Measurements from ENCODE around the gene RADX. TPM values are rescaled to one million over a fixed set of nuclear protein-coding genes. Genes with fewer than 3 reads are reported as not detected.

The RADX gene, protein sequence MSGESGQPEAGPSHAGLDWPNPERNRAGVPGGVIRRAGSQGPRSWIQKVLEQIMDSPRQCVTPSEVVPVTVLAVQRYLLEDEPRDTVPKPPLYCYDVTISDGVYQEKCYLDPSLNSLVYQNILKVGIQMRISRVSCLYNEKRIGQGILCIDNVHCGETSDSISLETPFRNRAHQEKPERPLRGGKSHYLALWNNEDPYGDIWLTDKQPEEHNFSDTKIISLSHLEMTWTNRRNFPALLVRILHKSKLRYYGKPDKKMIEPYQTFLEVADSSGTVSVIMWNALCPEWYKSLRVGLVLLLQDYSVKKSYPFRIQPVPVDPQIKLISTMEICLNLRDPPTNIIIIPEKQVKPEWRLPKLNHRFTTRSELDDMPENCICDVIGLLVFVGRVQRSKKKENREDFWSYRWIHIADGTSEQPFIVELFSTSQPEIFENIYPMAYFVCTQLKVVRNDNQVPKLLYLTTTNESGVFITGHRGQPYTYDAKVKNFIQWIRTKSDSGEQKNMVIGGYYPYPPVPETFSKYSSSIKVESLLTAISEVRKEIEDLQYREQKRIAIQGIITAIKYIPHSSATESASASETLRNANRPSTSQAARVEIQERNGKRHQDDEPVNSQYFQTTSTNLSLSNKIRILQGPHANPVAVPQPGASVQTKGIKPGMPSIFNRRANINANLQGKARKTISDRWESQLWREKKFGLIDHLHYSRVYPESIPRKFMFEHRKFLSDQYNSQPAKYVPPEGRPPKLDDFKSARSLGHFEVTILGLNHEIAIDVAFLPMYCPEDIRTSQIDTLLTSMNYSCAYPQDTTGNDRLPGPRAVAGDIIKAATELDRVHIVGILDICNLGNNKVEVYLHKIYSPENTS
- 10 to 100 TPM in 1 of 2 donors, 1 to 10 TPM in 1; 9.6 to 15.3 TPM for total RNA-seq

DNA sequence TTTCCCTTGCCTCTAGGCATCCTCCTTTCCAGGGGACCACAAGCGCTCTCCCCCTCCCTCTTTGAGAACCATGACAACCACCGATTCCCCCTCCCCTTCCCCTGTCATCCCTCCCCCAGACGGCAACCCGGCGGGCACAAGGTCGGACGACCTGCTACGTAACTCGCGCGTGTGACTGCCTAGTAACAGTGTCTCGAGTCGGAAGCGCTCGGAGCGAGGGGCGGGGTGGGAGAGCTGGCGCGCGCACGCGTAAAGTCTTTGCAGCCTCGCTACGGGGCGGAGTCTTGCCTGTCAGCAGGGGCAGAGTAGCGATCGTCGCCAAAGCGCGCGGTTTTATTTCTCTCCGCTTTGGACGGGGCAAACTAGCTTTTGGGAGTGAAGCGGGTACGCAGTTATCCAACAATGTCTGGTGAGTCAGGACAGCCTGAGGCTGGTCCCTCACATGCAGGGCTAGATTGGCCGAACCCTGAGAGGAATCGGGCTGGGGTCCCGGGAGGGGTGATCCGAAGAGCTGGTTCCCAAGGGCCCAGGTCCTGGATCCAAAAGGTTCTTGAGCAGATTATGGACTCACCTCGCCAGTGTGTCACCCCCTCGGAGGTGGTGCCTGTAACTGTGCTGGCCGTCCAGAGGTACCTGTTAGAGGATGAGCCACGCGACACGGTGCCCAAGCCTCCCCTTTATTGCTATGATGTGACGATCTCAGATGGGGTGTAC, at the start of gene RADX:
TSS of gene RADX (plus strand) at position 300 of the 714 bp plus-strand sequence. CDS start at position 403, 103 bp downstream.
- ATAC-seq (replicated peaks), result peak; percentile 97
- H3K36me3 Mint-ChIP-seq (ENCODE audit: low read depth), result no peaks in the 10 kb centered on the region
- H3K4me1 Mint-ChIP-seq, result peaks cover 12% of the 10 kb centered on the region
- H3K9me3 Mint-ChIP-seq, result no peaks in the 10 kb centered on the region
- peak within 1 kb of the TSS; percentile 93 for H3K4me3 Mint-ChIP-seq
- H3K27me3 Mint-ChIP-seq, result no peaks in the 10 kb centered on the region
- peak within 1 kb of the TSS; percentile 90 for H3K27ac Mint-ChIP-seq

DNA sequence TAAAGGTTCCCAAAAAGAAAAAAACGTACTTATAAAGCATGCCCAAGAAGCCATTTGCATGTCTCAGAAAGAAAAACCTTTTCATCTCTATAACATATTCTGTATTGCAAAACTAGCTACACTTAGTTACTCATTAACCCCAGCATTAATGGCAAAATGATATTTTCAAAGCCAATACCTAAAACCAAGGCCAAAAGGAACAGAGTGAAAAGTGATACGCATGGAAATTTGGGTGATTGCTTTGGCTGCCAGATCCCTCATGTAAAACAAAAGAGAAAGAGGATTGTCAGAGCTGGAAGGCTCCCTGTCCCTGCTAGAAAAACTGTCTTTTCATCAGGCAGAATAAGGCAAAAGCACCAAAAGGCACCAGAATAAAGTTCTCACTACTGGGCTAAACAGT, 46.8 kb upstream of the RADX start:
- no peak for ATAC-seq (replicated peaks)
- H3K27ac Mint-ChIP-seq, result no peak overlapping the region

DNA sequence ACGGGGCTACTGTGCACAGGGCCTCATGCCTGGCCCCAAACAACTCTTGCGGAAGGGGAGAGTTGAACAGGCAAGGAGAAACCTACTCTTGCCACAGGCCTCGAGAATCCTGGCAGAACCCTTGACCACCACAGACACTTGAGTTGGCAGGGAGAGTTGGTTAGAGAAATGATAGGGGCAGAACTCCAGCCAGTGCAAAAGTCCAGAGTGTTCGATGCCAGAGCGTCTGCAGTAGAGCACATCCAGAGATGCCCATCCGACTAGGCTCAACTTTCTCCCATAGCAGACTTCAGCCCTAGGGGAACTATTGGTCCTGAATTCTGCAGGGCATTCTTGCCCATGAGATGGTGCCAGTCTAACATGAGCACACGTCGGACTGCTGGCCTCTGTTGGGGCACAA, 45.4 kb upstream of the RADX start:
- H3K4me3 Mint-ChIP-seq, result no peak overlapping the region
- no peak overlapping the region for H3K27ac Mint-ChIP-seq
- peaks cover 9% of the 10 kb centered on the region for H3K27me3 Mint-ChIP-seq
- no peaks in the 10 kb centered on the region for H3K4me1 Mint-ChIP-seq
- no peak for ATAC-seq (replicated peaks)
- no peaks in the 10 kb centered on the region for H3K36me3 Mint-ChIP-seq (ENCODE audit: low read depth)
- no peaks in the 10 kb centered on the region for H3K9me3 Mint-ChIP-seq

More for the DNA sequence above, 46.8 kb upstream of the RADX start:
- H3K4me1 Mint-ChIP-seq, result no peaks in the 10 kb centered on the region
- H3K9me3 Mint-ChIP-seq, result no peaks in the 10 kb centered on the region
- H3K36me3 Mint-ChIP-seq (ENCODE audit: low read depth), result no peaks in the 10 kb centered on the region
- peaks cover 9% of the 10 kb centered on the region for H3K27me3 Mint-ChIP-seq
- H3K4me3 Mint-ChIP-seq, result no peak overlapping the region

DNA sequence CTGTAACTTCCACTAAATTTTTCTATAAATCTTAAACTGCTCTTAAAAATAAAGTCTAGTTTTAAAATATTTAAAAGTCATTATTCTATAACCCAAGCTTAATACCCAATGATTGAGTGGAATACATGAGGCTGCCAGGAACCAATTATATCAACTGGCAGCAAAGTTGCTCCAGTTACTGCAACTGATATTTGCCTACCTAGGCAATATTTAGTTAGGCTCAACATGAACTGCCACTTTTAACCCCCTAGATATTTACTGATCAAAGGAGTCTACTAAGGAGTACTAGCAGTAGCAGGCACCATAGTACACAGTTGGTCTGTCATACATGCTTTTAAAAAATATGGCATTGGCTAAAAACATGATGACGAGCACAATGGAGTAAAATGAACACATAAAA, 29.9 kb upstream of the RADX start:
- Mint-ChIP-seq H3K27me3 (no peaks in the 10 kb centered on the region), H3K27ac (no peak overlapping the region), H3K4me1 (no peaks in the 10 kb centered on the region), H3K4me3 (no peak overlapping the region), H3K36me3 (ENCODE audit: low read depth) (no peaks in the 10 kb centered on the region), H3K9me3 (no peaks in the 10 kb centered on the region)
- ATAC-seq (replicated peaks), result no peak

DNA sequence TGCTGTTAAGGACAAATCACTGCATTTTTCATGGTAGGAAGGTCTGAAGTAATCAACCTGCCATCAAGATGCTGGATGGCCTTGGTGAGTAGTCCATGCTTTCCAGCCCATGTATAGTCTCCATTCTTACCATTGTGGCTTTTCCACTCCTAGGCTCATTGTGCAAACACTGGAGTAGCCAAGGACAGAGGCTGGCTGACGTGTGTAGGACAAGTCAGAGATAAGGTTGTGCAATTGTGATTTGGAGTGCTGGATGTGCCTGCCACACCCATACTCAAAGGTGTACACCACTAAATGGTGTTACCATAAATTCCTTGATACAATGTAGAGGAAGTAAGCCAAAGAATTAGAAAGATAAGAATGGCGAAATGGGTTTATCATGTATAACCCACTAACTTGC, 26.3 kb upstream of the RADX start:
- no peak for ATAC-seq (replicated peaks)
- Mint-ChIP-seq H3K36me3 (ENCODE audit: low read depth) (no peaks in the 10 kb centered on the region), H3K9me3 (no peaks in the 10 kb centered on the region), H3K27me3 (no peaks in the 10 kb centered on the region), H3K27ac (no peak overlapping the region), H3K4me3 (no peak overlapping the region), H3K4me1 (peaks cover 5% of the 10 kb centered on the region)

DNA sequence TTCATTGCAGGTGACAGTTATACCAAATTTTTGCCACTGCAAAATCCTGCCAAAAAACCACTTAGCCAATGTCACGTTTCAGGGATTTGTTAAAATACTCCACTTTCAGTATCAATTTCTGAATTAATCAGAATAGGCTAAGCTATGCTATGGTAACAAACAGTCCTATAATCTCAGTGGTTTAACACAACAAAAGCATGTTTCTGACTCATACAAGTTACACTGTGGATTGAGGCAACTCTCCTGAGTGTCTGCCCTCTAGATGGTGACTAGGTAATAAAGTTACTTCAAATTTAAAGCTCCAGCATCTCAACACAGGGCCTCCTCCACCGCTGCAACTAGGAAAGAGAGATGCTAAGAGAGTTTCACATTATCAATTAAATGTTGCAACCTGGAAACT, 23.0 kb upstream of the RADX start:
- peak; percentile 98 for ATAC-seq (replicated peaks)
- peak overlapping the region; percentile 59 for H3K27ac Mint-ChIP-seq
- no peaks in the 10 kb centered on the region for H3K9me3 Mint-ChIP-seq
- H3K4me3 Mint-ChIP-seq, result peak overlapping the region; percentile 8
- peaks cover 5% of the 10 kb centered on the region for H3K4me1 Mint-ChIP-seq
- no peaks in the 10 kb centered on the region for H3K36me3 Mint-ChIP-seq (ENCODE audit: low read depth)
- no peaks in the 10 kb centered on the region for H3K27me3 Mint-ChIP-seq

DNA sequence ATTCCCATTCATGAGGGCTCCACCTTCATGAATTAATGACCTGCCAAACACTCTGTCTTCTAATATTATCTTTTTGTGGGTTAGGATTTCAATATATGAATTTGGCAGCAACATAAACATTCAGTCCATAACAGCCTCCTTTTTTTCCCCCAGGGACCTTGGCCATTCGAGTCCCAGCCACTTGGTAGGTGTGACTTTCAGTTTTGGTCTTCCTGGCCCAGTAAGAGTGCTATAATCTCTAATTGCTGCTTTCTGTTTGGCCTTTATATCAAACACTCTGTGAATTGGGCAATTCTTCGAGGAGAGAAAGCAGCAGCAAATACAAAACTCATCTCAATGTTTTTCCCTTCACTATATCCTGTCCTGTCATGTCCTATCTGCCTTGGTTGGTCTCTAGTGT, 12.4 kb upstream of the RADX start:
- no peak for ATAC-seq (replicated peaks)
- Mint-ChIP-seq H3K27ac (no peak overlapping the region), H3K36me3 (ENCODE audit: low read depth) (no peaks in the 10 kb centered on the region), H3K27me3 (peaks cover 7% of the 10 kb centered on the region), H3K9me3 (no peaks in the 10 kb centered on the region), H3K4me1 (no peaks in the 10 kb centered on the region), H3K4me3 (no peak overlapping the region)

DNA sequence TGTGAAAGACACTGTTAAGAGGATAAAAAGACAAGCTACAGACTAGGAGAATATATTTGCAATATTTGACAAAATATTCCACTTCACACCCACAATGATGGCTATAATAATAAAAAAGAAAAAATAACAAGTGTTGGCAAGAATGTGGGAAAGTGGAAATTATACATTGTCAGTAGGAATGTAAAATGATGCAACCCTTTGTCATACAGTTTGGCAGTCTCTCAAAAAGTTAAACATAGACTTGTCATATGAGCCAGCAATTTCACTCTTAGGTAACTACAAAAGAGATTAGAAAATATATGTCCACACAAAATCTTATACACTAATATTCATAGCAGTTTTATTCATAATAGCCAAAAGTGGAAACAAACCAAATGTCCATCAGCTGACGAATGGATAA, 5.2 kb upstream of the RADX start:
- Mint-ChIP-seq H3K4me1 (peaks cover 10% of the 10 kb centered on the region), H3K4me3 (no peak overlapping the region), H3K36me3 (ENCODE audit: low read depth) (no peaks in the 10 kb centered on the region), H3K27me3 (no peaks in the 10 kb centered on the region), H3K9me3 (no peaks in the 10 kb centered on the region), H3K27ac (no peak overlapping the region)
- no peak for ATAC-seq (replicated peaks)

DNA sequence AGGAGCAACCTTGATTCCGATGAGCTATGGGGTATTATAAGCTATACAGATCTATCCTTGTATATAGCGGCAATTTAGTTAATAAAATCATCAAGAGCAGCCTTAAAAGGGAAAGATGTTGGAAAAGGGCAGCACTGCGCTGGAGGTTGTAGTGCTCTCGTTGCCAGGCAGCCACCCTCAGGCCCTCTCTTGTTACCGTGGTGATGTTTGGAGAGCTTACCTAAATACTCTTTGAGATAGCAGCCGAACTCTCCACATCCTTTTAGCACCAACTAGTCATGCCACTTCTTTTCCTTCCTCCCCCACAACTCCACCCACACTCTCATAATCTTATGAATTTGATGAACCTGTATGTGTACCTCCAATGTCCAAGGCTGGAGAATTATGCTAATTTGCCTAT, 3.8 kb upstream of the RADX start:
- Mint-ChIP-seq H3K4me3 (peak overlapping the region; percentile 39), H3K9me3 (no peaks in the 10 kb centered on the region), H3K4me1 (peaks cover 12% of the 10 kb centered on the region), H3K36me3 (ENCODE audit: low read depth) (no peaks in the 10 kb centered on the region), H3K27me3 (no peaks in the 10 kb centered on the region), H3K27ac (peak overlapping the region; percentile 83)
- ATAC-seq (replicated peaks), result peak; percentile 29

DNA sequence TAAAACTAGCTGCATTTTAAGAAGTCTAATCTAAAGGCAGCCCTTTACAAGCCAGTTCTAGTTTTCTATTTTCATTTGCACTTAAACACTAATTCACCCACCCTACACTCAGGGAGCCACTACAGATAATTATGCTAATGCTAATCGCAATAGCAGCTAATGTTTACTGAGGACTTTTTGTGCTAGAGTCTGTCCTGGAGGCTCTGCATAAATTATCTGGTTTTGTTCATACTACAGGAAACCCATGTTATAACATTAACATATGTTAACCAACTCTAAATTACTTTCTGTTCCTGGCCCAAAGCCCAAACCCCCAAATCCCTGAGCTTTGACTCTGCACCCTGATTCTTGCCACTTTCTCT, 480 bp upstream of the RADX start:
- peaks cover 12% of the 10 kb centered on the region for H3K4me1 Mint-ChIP-seq
- no peak for ATAC-seq (replicated peaks)
- peak overlapping the region; percentile 90 for H3K27ac Mint-ChIP-seq
- no peaks in the 10 kb centered on the region for H3K36me3 Mint-ChIP-seq (ENCODE audit: low read depth)
- no peaks in the 10 kb centered on the region for H3K9me3 Mint-ChIP-seq
- peak overlapping the region; percentile 93 for H3K4me3 Mint-ChIP-seq
- no peaks in the 10 kb centered on the region for H3K27me3 Mint-ChIP-seq

DNA sequence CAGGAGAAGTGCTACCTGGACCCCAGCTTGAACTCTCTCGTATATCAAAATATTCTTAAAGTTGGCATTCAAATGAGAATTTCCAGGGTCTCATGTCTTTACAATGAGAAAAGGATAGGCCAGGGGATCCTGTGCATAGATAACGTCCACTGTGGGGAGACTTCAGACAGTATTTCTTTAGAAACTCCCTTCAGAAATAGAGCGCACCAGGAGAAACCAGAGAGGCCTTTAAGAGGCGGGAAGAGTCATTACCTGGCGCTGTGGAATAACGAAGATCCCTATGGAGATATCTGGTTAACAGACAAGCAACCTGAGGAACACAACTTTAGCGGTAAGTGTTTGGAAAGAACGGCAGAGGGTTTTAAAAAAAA, 600 bp downstream of the RADX start:
- H3K4me1 Mint-ChIP-seq, result peaks cover 12% of the 10 kb centered on the region
- peak; percentile 10 for ATAC-seq (replicated peaks)
- H3K4me3 Mint-ChIP-seq, result peak overlapping the region; percentile 93
- no peaks in the 10 kb centered on the region for H3K9me3 Mint-ChIP-seq
- H3K36me3 Mint-ChIP-seq (ENCODE audit: low read depth), result no peaks in the 10 kb centered on the region
- no peaks in the 10 kb centered on the region for H3K27me3 Mint-ChIP-seq
- peak overlapping the region; percentile 90 for H3K27ac Mint-ChIP-seq

DNA sequence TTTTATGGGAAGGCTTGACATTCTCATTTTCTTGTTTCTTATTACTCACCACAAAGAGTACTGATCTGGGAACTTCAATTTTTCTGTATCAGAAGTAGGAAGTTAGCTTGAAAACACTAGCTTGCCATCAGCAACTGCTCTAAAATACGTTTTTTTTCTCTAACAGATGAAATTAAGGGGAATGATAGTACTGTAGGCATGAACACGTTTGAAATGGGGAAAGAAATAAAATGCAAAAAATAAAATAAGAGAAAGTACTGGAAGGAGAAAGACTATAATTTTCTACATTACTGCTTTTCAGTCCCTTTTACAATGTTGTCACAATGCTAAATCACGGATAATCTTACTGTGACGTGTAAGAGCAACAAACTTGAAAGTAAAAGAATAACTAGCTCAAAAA, 1.5 kb downstream of the RADX start:
- peaks cover 6% of the 10 kb centered on the region for H3K4me1 Mint-ChIP-seq
- H3K4me3 Mint-ChIP-seq, result peak overlapping the region; percentile 93
- no peaks in the 10 kb centered on the region for H3K9me3 Mint-ChIP-seq
- ATAC-seq (replicated peaks), result no peak
- peak overlapping the region; percentile 90 for H3K27ac Mint-ChIP-seq
- H3K27me3 Mint-ChIP-seq, result no peaks in the 10 kb centered on the region
- H3K36me3 Mint-ChIP-seq (ENCODE audit: low read depth), result no peaks in the 10 kb centered on the region

DNA sequence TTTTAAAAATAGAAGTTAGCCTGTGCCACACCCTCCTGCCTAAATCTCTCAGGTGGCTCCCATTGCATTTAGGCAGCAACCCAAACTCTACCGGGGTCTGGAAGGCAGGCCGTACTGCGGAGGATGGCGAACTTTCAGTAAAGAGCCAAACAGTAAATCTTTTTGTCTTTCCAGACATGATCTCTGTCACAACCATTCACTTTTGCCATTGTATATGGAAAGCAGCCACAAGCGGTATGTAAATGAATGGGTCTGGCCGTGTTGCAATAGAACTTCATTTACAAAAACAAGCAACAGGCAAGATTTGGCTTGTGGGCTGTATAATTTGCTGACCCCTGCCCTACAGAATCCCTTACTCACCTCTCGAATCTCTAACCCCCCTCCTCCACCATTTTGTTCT, 3.3 kb downstream of the RADX start:
- ATAC-seq (replicated peaks), result no peak
- H3K27me3 Mint-ChIP-seq, result no peaks in the 10 kb centered on the region
- no peak overlapping the region for H3K27ac Mint-ChIP-seq
- H3K4me1 Mint-ChIP-seq, result peaks cover 4% of the 10 kb centered on the region
- H3K4me3 Mint-ChIP-seq, result peak overlapping the region; percentile 16
- no peaks in the 10 kb centered on the region for H3K36me3 Mint-ChIP-seq (ENCODE audit: low read depth)
- no peaks in the 10 kb centered on the region for H3K9me3 Mint-ChIP-seq

DNA sequence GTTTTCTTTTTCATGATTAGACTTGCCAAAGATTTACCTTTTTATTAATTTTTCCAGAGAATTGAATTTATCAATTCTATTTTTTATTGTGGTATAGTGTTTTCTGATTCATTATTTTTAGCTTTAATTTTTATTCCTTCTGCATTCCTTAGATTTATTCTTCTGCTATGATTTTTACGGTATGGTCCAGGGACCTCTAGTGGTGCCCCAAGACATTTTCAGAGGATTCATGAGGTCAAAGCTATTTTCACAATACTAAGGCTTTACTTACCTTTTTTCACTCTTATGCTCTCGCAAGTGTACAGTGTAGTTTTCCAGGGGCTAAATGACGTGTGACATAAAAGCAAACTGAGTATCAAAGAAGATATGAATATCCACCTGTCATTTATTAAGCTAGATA, 8.0 kb downstream of the RADX start:
- H3K27ac Mint-ChIP-seq, result no peak overlapping the region
- H3K36me3 Mint-ChIP-seq (ENCODE audit: low read depth), result peaks cover 7% of the 10 kb centered on the region
- no peak overlapping the region for H3K4me3 Mint-ChIP-seq
- no peak for ATAC-seq (replicated peaks)
- no peaks in the 10 kb centered on the region for H3K9me3 Mint-ChIP-seq
- H3K27me3 Mint-ChIP-seq, result no peaks in the 10 kb centered on the region
- H3K4me1 Mint-ChIP-seq, result no peaks in the 10 kb centered on the region

All from activated T-helper 17 cell treated with anti-CD3 and anti-CD28 coated beads, Interleukin-2, amount 50 U/mL, for 72 hours (primary cell).